GM18868 (cell line): ENCODE results near the gene ARHGEF12.

Source experiments
- ATAC-seq: cut with Tn5 transposase; IDR thresholded peaks from one replicate; pipeline ENCODE4 v1.9.1; 2021; ENCODE audit warnings: mild to moderate bottlenecking, moderate library complexity; ENCODE audit not compliant: unreplicated experiment

ARHGEF12 gene

GRCh38 chr11:120420572-120420971 lies 84.4 kb downstream of the ARHGEF12 start:
- no peak for ATAC-seq

GRCh38 chr11:120424185-120424969 lies 88.2 kb downstream of the ARHGEF12 start:
- no peak for ATAC-seq

GRCh38 chr11:120424970-120425332 lies 88.7 kb downstream of the ARHGEF12 start:
- no peak for ATAC-seq

GRCh38 chr11:120425527-120425926 lies 89.3 kb downstream of the ARHGEF12 start:
- ATAC-seq = no peak

GRCh38 chr11:120430146-120430545 lies 93.9 kb downstream of the ARHGEF12 start:
- ATAC-seq = no peak

- no peak for ATAC-seq
These were observed 95.4 kb downstream of the ARHGEF12 start for GRCh38 chr11:120431633-120432032.

- no peak for ATAC-seq
These were observed 96.1 kb downstream of the ARHGEF12 start for GRCh38 chr11:120432056-120433018.

GRCh38 chr11:120441592-120441991 lies 105.4 kb downstream of the ARHGEF12 start:
- no peak for ATAC-seq

- ATAC-seq = no peak
These were observed 105.8 kb downstream of the ARHGEF12 start for GRCh38 chr11:120442031-120442430.

- no peak for ATAC-seq
These were observed 110.6 kb downstream of the ARHGEF12 start for GRCh38 chr11:120446802-120447201.

GRCh38 chr11:120448240-120448639 lies 112.0 kb downstream of the ARHGEF12 start:
- ATAC-seq = no peak

GRCh38 chr11:120455487-120455886 lies 119.3 kb downstream of the ARHGEF12 start:
- no peak for ATAC-seq

GRCh38 chr11:120457996-120458395 lies 121.8 kb downstream of the ARHGEF12 start:
- ATAC-seq = no peak

- ATAC-seq = no peak
These were observed 126.6 kb downstream of the ARHGEF12 start for GRCh38 chr11:120462825-120463224.

GRCh38 chr11:120465921-120466534 lies 129.8 kb downstream of the ARHGEF12 start:
- ATAC-seq = no peak

GRCh38 chr11:120467627-120468026 lies 131.4 kb downstream of the ARHGEF12 start:
- ATAC-seq = no peak

- ATAC-seq = no peak
These were observed 134.9 kb downstream of the ARHGEF12 start for GRCh38 chr11:120471131-120471530.

- ATAC-seq = no peak
These were observed 135.8 kb downstream of the ARHGEF12 start for GRCh38 chr11:120471994-120472393.

GRCh38 chr11:120473503-120473902 lies 137.3 kb downstream of the ARHGEF12 start:
- no peak for ATAC-seq

GRCh38 chr11:120482149-120482548 lies 145.9 kb downstream of the ARHGEF12 start:
- no peak for ATAC-seq

- no peak for ATAC-seq
These were observed 148.5 kb downstream of the ARHGEF12 start for GRCh38 chr11:120484722-120485121.
